Lower leg skin (tissue), 4 donors: Measurements from ENCODE around the gene HMGA1. TPM values are rescaled to one million over a fixed set of nuclear protein-coding genes. Genes with fewer than 3 reads are reported as not detected.

ENCODE experiments used
- DNase-seq, 2 donors: peaks; one replicate each; pipeline ENCODE4 v3.0.0-alpha.2; 2019; ENCODE audit warnings: low spot score in 2 of 2
- H3K4me3 ChIP-seq: fragments of 200-600 bp; sonication (generic); 2 replicates; pipeline ENCODE4 v1.5.1; 2017; ENCODE audit warnings: mild to moderate bottlenecking, low read depth; ENCODE audit not compliant: poor library complexity, severe bottlenecking
- POLR2A ChIP-seq, 2 donors: fragments of 450-650 bp; IDR thresholded peaks; one replicate each; pipeline ENCODE4 v1.6.1; 2016 to 2017; ENCODE audit warnings: antibody characterized with exemption in 2 of 2, mild to moderate bottlenecking in 1 of 2, moderate library complexity in 1 of 2
- WGBS, 2 donors: methylation state at CpG; one replicate each; pipeline ENCODE4 v1.1.5; 2018; 5-methylcytosine and 5-hydroxymethylcytosine counted together
- intact Hi-C: fragments of 100-400 bp; cut with DNase I; formaldehyde crosslinking; loops from one replicate; pipeline ENCODE4 v1.15.0; 2023; ENCODE audit warnings: low total_unique reads
- total RNA-seq, 4 donors: library from RNA; depleted of rRNA; stranded (reverse); fragments of >200 nt; gene quantifications; one replicate each; pipeline ENCODE4 v1.1.0, GENCODE V29; 2016
- TF ChIP-seq, protein P1 (sequence below), 3 donors: fragments of 450-650 bp; IDR thresholded peaks; one replicate each; pipeline ENCODE4 v1.5.1; 2016; ENCODE audit warnings: antibody characterized with exemption in 3 of 3, mild to moderate bottlenecking in 3 of 3, moderate library complexity in 2 of 3

Gene HMGA1
- total RNA-seq, 4 donors from 2014 or later = 134 to 188 (median 167) TPM

- DNase-seq = no peak
- 92 to 97% methylated on average over 4 of the region's 4 CpGs for WGBS, 2 donors
- H3K4me3 ChIP-seq = no peak overlapping the region
- TF ChIP-seq, protein P1, sequence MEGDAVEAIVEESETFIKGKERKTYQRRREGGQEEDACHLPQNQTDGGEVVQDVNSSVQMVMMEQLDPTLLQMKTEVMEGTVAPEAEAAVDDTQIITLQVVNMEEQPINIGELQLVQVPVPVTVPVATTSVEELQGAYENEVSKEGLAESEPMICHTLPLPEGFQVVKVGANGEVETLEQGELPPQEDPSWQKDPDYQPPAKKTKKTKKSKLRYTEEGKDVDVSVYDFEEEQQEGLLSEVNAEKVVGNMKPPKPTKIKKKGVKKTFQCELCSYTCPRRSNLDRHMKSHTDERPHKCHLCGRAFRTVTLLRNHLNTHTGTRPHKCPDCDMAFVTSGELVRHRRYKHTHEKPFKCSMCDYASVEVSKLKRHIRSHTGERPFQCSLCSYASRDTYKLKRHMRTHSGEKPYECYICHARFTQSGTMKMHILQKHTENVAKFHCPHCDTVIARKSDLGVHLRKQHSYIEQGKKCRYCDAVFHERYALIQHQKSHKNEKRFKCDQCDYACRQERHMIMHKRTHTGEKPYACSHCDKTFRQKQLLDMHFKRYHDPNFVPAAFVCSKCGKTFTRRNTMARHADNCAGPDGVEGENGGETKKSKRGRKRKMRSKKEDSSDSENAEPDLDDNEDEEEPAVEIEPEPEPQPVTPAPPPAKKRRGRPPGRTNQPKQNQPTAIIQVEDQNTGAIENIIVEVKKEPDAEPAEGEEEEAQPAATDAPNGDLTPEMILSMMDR (IDR thresholded peaks at IDR 0.05) = no peak
- TF ChIP-seq POLR2A (IDR thresholded peaks at IDR 0.05) = no peak
- intact Hi-C loops = no loop called here
Measured at GRCh38 chr6:34277763-34278112, 41.1 kb downstream of the HMGA1 start.

- WGBS, 2 donors = 72 to 89% methylated on average over 4 to 5 of the region's 5 CpGs
- intact Hi-C loops = no loop called here
Measured at GRCh38 chr6:34278833-34279232, 42.2 kb downstream of the HMGA1 start.

GRCh38 chr6:34280216-34280615 is 43.5 kb downstream of the HMGA1 start:
- no peak for DNase-seq
- TF ChIP-seq, protein P1 (IDR thresholded peaks at IDR 0.05) = no peak
- TF ChIP-seq POLR2A (IDR thresholded peaks at IDR 0.05) = no peak
- WGBS, 2 donors = 93 to 96% methylated on average over 4 of the region's 4 CpGs
- intact Hi-C loops = no loop called here
- no peak overlapping the region for H3K4me3 ChIP-seq

More at GRCh38 chr6:34278833-34279232, 42.2 kb downstream of the HMGA1 start:
- no peak for TF ChIP-seq POLR2A (IDR thresholded peaks at IDR 0.05)
- TF ChIP-seq, protein P1 (IDR thresholded peaks at IDR 0.05) = no peak
- DNase-seq = no peak
- H3K4me3 ChIP-seq = no peak overlapping the region

GRCh38 chr6:34281702-34282334 is 45.1 kb downstream of the HMGA1 start:
- DNase-seq = no peak
- 79 to 82% methylated on average over 6 of the region's 6 CpGs for WGBS, 2 donors
- H3K4me3 ChIP-seq = no peak overlapping the region
- intact Hi-C loops = no loop called here
- TF ChIP-seq POLR2A (IDR thresholded peaks at IDR 0.05) = no peak
- TF ChIP-seq, protein P1 (IDR thresholded peaks at IDR 0.05) = no peak

- H3K4me3 ChIP-seq = no peak overlapping the region
- 76 to 91% methylated on average over 4 of the region's 4 CpGs for WGBS, 2 donors
- intact Hi-C loops = no loop called here
- peak; percentile 27 to 85 for DNase-seq
- TF ChIP-seq, protein P1 (IDR thresholded peaks at IDR 0.05) = no peak
- TF ChIP-seq POLR2A (IDR thresholded peaks at IDR 0.05) = no peak
Measured at GRCh38 chr6:34284563-34285447, 48.1 kb downstream of the HMGA1 start.
